Left colon (tissue), 2 donors: Measurements from ENCODE around the gene CACNB4. TPM values are rescaled to one million over a fixed set of nuclear protein-coding genes. Genes with fewer than 3 reads are reported as not detected.
A peak's percentile ranks its signal among the peaks of the same experiment; 100 is the strongest.
"Not testable (repeated sequence)": the region's sequence is repeated elsewhere in the genome, so short reads cannot be mapped to it uniquely, and the experiment has no call there.

ENCODE experiments used
- ATAC-seq: fragments of 200-7000 bp; cut with Tn5 transposase; one replicate; pipeline ENCODE4 v1.9.1; 2020; ENCODE audit warnings: mild to moderate bottlenecking, moderate library complexity
- DNase-seq, 2 donors: peaks; one replicate each; pipeline ENCODE4 v3.0.0-alpha.2; 2020
- intact Hi-C, 2 donors: fragments of 100-400 bp; cut with DNase I in 1 of 2; cut with micrococcal nuclease in 1 of 2; formaldehyde crosslinking; loops; one replicate each; pipeline versions ENCODE4 v1.11.2 to v1.14.0; 2022; cut with DNase I, micrococcal nuclease
- total RNA-seq, 2 donors: library from RNA; stranded (reverse); fragmentation: NEBNext Ultra II Directional; extraction: Animal tissue kit (Norgen Biotek cat#: 25700); gene quantifications; one replicate each; pipeline ENCODE4 v1.2.1, GENCODE V29; 2021
- donor health status: DM: no; HTN: no; CAD: no.
- donor health status: DM: yes; HTN: yes; CAD: no.

CACNB4 gene
- total RNA-seq, 2 donors from 2014 or later: 0.55 to 1.3 TPM

DNA sequence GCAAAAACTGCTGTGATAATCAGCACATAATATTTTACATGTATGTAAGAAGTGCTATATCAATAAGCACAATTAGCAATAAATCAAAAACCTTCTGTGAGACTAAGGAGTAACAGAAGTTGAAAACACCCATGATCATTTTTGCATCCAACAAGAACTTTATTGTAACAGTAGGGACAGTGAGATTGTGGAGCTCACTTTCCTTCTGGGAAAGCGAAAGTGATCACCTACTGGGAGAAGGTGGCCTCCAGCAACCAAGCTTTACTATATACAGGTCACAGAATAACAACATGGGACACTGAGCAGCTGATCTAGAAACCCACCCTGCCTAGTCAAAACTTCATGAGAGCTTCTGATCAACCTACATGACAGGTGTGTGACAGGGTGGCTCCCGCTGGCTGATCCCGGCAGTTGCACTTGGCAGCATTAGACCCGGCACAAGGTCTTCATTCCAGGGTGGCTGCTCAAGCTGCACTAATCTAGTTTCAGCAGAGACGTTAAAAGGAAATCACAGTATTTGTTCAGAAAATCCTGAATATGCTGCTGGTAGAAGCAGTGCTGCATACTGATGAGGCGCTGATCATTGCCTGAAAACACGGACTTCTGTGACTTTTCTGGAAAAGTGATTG, 207.2 kb downstream of the CACNB4 start:
- ATAC-seq: peak; percentile 89
- intact Hi-C loops: no loop called here

DNA sequence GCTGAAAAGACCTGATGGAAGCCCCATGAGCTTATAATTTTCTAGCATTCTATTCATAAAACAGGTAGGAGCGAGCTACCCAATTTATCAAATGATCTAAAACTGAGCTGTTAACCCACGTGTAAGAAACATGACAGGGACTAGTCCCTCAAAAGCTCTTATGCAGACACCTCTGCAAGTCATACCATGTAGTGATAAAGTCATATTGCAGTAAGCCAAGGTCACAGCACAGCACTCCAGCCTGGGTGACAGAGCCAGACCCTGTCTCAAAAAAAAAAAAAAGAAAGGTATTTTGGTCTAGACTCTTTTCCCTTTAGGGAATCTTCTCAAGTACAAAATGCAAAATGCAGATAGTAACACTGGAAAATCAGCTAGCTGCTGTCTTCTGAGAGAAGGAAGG, 211.7 kb downstream of the CACNB4 start:
- intact Hi-C loops: no loop called here
- DNase-seq (no peak), ATAC-seq (no peak)

More for the DNA sequence above, 207.2 kb downstream of the CACNB4 start:
- DNase-seq: peak in 1 of 2 donors; percentile 32

DNA sequence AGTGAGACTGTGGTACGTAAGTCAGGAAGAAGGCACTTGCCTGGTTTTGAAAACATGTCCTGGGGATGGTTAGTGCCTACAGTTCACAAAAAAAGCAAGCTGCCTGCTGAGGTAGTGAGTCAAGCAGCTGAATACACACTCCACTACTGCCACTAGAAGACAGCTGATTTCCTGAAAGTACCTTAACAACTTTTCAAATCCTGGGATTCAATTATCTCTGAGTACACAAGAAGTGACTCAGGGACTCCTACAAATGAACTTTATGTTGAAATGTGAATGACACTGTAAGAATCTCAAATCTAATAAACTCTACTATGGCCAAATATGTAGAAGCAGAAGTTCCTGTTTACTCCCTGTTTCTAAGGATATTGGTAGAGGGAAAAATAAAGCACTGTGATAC, 212.6 kb downstream of the CACNB4 start:
- intact Hi-C loops: no loop called here
- ATAC-seq: peak; percentile 32
- DNase-seq: no peak

DNA sequence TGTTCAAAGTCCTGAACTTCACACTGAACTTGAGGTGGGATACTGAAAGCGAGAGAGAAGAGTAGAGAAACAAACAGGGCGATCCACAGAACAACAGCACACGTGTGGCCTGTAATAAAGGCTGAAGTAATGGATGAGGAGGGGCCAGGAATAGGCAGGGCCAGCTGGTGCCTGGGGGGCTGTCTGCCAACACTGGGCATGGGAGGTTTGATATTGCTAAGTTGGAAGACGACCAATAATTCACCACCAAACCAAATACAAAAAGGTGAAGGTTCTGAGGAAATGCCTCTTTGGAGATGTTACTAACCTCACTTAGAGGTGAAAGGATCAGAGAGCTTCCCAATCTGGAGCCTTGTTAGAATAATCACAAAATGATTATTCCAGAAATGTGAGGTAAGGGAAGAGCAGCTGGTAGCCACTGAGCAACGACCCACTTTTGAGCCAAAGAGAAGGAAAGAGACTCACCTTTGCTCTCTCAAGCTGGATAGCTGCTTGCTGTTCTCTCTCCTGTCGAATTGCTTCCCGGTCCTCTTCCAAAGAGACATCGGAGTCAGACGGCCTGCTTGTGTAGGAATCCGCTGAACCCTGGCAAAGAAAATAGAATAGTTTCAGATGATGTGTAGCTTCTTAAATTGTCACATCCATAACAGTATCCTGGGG, 215.9 kb downstream of the CACNB4 start:
- no peak for ATAC-seq
- no peak for DNase-seq
- intact Hi-C loops: no loop called here

DNA sequence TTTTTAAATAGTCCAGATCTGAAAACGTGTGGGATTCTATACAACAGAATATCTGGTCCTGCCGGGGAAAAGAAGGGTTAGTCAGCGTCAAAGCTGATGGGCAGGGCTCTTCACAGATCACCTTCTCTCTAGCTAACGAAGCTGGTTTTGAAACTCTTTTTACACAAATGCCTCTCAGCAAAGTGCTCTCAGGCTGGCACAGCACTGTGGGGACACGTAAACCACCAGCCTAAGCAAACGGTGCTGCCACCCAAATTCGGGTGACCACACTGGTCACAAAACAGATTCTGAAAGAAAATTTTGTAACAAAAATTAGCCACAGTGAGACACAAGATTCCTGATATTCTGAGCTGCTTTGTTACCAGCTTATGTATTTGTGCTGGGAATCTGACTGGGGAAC, 217.5 kb downstream of the CACNB4 start:
- ATAC-seq (no peak), DNase-seq (no peak)
- intact Hi-C loops: no loop called here

DNA sequence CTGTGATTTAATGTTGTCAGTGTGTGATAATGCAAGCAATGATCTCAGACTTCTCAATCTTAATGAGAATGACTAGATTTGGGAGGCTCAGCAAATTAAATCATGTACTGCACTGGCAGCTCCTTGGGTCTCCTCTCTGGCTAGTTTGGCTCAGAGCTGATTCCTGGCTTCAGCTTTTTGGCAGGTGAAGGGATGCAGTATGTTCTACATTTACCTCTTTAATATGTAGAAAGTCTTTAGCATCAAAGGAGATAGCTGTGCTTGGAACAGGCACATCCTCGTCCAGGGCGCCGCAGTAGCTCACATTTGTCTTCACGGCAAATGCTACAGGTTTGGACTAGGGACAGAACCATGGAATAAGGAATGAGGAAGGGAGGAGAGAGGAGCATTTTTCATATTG, 218.3 kb downstream of the CACNB4 start:
- DNase-seq: no peak
- intact Hi-C loops: no loop called here

DNA sequence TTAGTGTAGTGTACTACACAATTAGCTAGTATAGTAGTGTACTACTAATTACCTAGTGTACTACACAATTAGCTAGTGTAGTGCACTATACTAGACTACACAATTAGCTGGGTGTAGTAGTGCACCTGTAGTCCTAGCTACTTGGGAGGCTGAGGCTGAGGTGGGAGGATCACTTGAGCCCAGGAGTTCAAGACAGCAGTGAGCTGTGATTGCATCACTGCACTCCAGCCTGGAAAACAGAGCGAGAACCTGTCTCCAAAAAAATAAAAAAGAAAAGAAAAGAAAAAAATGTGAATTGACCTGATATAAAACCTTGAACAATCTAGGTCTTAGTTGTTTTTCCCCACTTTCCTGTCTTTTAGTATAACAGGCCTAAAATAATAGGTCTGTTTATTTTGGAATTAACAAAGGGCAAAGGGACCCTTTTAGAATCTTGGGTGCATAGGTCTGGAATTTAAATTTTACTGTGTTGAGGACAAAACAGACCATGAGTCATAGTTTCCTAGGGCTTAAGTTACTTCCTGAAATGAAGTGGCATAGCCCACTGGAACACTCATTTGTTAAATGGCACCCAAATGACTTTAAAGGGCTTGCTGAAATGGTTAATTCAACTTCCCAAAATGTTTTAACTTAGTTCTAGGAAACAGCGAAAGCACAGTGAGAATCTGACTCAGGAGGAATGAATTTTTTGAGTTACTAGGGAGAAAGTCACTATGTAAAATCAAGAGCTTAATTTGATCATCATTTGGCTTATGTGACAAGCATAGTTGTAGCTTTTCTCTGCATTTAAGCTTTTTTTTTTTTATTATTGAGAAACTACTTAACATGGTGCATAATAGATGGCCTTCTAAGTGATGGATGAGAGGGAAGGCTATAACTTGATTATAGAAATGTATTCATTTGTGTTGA, 219.9 kb downstream of the CACNB4 start:
- ATAC-seq (no peak), DNase-seq (no peak)
- intact Hi-C loops: no loop called here

More for the DNA sequence above, 218.3 kb downstream of the CACNB4 start:
- ATAC-seq: no peak

DNA sequence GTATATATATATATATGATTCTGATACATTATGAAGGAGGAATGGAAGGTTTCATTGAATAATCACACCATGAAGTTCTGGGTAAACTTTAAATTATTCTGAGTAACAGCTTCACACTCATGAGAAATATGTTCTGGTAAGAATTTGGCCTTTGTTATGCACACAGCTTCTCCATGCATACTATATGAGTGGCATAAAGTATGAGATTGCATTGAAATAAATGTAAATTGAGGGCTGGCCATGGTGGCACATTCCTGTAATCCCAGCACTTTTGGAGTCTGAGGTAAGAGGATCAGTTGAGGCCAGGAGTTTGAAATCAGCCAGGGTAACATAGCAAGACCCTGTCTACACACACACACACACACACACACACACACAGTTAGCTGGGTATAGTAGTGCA, 220.6 kb downstream of the CACNB4 start:
- DNase-seq (no peak), ATAC-seq (no peak)
- intact Hi-C loops: no loop called here

DNA sequence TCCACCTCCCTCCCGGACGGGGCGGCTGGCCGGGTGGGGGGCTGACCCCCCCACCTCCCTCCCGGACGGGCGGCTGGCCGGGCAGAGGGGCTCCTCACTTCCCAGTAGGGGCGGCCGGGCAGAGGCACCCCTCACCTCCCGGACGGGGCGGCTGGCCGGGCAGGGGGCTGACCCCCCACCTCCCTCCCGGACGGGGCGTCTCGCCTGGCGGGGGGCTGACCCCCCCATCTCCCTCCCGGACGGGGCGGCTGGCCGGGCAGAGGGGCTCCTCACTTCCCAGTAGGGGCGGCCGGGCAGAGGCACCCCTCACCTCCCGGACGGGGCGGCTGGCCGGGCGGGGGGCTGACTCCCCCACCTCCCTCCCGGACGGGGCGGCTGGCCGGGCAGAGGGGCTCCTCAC, 223.2 kb downstream of the CACNB4 start:
- intact Hi-C loops, DNase-seq, ATAC-seq: not testable (repeated sequence)

DNA sequence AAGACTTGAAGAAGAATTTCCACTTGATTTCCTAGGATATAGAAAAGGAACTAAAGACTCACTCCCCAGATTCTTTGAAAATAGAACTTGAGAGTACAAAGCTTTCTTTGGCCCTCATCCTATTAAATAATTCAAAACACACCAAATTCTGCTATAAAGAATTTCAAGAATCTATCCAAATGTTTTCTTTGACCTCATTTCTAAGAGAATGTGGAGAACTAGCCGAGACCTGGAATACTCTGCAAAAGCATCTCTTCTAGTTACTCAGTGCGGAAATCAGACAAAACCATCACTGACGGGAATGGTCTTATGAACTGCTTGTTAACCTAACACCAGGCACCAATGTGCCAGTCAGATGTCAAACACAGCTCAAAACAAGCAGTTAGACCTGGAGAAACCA, 226.4 kb downstream of the CACNB4 start:
- no peak for ATAC-seq
- no peak for DNase-seq
- intact Hi-C loops: no loop called here

DNA sequence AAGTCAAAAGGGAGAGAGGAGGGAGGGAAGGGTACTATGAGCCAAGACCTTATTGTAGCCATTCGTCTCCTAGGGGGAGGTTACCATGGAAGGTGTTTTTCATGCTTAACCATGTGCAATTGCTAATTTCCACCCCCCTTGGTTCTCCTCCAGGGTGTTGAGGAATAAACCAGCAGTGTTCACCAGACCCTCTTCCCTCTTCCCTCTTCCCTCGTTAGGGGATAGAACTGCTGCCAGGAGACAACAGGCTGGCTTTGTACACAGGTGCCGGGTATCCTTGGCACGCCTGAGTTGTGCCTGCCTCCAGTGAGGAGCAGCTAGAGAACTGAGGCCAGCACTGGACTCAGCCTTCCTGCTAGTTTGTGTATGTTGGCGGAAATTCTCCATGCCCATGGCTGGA, 229.6 kb downstream of the CACNB4 start:
- DNase-seq (no peak), ATAC-seq (no peak)
- intact Hi-C loops: no loop called here

DNA sequence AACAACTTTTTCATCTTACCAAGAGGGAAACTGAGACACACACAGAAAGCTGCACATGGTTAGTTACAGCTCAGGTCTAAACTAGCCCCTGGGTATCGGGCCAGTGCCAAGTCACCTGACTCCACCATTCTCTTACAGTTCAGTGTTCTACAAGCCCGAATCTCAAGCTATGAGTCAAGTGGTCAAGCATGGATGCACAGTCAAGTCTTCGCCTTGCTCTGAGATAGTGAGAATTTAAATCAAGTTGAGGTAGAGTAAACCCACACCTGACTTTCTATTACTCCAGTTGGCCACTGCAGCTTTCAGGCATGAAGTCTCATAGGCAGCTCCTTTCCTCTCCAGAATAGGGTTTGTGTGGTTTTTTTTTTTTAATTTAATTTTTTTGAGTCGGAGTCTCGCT, 236.1 kb downstream of the CACNB4 start:
- DNase-seq (no peak), ATAC-seq (no peak)
- intact Hi-C loops: no loop called here

DNA sequence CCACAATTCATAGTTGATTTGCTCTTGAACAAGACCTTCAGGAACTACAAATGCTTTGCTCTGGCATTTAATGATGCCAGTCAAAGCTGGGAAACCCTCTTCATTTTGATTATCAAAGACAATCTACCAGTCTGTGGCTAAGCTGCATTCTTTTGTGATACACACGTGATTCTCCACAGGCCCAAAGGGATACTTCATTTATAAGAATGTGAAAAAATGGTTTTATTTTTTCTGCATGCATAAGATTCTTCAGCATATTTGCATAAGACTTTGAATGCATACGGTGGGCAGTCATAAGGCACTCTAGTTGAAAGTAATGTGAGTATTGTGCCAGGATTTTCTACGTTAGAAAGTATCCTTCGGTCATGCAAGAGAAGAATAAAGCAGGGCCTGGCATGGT, 237.7 kb downstream of the CACNB4 start:
- no peak for ATAC-seq
- DNase-seq: no peak
- intact Hi-C loops: no loop called here

DNA sequence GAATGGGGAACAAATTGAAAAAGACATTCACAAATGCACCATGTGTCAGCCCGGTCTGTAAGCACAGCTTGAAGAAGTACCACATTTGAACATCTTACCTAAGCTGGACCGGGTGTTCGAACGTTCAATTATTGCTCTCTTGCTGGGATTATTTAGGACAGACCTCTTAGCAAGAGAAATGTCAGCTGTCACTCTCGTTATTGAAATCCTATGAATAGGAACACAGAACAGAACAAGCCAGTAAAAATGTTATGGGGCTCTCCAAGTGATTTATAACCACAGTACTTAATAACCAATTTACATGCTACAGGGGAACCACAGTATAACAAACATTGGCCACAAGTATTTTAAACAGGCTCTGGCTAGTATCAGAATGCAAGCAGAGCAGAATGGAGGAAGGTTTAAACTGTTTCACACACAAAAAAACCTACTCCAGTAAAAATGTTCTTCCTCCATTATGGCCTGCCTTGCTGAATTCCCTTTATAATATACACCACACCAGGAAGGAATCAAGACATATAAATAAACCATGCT, 238.2 kb downstream of the CACNB4 start:
- intact Hi-C loops: no loop called here
- no peak for ATAC-seq
- no peak for DNase-seq

DNA sequence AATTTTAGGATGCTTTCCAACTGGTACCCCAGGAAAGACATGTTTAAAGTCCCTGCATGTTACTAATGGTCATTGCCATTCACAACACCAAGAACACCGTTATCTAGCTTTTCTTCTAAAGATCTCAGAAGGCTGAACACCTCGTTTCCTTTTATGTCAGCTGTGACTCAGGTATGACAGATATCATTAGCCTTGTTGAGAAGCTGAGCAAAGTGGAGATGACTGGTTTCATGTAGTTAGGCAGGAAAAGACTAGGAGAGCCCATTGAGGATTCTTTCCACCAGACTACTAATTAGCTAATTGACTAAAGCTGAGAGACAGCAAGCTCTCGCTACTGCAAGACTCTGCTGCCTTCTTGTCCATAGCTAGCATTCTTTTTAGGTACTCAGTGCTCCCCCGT, 238.6 kb downstream of the CACNB4 start:
- ATAC-seq: no peak
- intact Hi-C loops: no loop called here
- DNase-seq: no peak

DNA sequence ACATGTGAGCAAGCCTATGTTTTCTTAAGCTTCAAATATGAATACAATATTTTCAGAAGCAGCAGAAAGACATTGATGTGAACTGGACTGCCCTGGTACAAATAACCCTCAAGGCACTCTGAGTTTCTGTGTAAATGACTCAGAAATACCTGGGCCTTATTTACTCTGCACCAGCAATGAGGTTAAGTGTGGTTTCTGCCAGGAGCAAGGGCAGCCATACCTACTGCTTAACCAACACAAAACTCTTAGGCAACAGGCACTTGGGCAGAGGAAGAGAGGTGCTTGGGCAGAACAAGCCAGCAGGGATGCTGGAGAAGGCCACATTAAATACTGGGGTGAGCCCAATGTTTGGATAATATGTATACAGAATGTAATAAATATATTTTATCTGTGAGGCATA, 241.2 kb downstream of the CACNB4 start:
- ATAC-seq (no peak), DNase-seq (no peak)
- intact Hi-C loops: no loop called here

DNA sequence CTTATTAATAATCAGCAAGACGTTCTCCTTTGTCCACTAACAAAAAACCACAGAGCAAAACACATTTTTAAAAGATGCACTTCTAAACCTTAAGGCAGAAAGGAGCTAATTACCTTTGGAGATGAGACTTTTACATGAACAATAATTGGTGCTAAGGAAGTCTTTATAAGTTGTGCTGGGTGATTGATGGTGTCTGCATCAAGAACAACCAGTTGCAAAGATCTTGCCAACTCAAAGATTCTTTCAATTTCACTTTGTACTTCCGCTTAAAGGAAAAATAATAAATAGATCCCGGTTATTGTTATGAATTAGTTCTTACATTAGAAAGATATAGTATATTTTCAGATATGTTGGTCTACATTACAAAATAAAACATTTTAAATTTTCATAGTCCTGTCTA, 243.7 kb downstream of the CACNB4 start:
- DNase-seq (no peak), ATAC-seq (no peak)
- intact Hi-C loops: no loop called here

DNA sequence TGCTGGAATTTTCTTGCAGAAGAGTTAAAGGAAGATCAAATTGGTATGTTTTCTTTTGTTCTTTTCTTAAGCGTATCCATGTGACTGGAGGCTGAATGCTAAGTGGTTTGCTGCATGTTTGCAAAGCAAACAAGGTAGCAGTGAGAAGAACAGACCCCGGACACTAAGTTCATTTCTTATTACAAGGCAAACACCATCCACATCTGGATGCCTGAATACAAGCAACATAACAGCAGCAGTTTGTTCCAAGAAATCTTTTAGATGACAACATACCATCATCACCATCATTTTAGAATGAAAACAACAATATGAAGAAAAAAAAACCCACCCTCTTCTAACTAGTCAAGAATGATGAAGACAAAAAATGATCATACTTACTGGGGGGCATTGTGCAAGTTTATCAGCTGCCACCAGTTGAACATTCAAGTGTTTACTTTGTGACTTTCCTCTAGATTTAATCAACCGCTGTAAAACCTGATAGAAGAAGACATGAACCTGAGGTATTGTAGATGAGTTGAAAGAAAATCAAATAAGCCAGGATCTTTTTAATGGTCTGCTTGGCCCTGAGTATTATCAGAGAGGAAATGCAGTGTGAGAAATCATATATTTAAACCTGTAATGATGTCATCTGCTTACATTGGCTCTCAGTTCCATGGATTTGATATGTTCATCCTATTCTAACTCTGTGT, 245.6 kb downstream of the CACNB4 start:
- ATAC-seq: no peak
- intact Hi-C loops: no loop called here
- DNase-seq: no peak
